T-cell (primary cell): ENCODE measurements around the gene PAX5. TPM values are rescaled to one million over a fixed set of nuclear protein-coding genes. Genes with fewer than 3 reads are reported as not detected.

ENCODE experiments used
- ATAC-seq, 4 experiments: fragments of 200-7000 bp in 3 of 4; fragments of 150-1000 bp in 1 of 4; cut with Tn5 transposase; replicated peaks in 1 of 4; 1 replicate in 3 of 4; 2 replicates in 1 of 4; pipeline ENCODE4 v1.10.0; 2021; ENCODE audit warnings: moderate library complexity in 3 of 4, mild to moderate bottlenecking in 2 of 4, moderate number of reproducible peaks in 1 of 4
- CTCF ChIA-PET, 2 donors: fragments of 300-600 bp; sonication (Branson Sonifier 250); formaldehyde crosslinking; loops; one replicate each; lab custom pipeline; 2022; ENCODE audit warnings: antibody characterized with exemption in 2 of 2; lab: Charles Lee
- POLR2A ChIA-PET, 2 donors: fragments of 300-600 bp; sonication (Branson Sonifier 250); formaldehyde crosslinking; loops; one replicate each; lab custom pipeline; 2022; ENCODE audit warnings: antibody characterized with exemption in 2 of 2; lab: Charles Lee
- DNase-seq, 35 experiments: peaks; one replicate each; pipeline versions ENCODE4 v3.0.0 to v3.0.0-alpha.2; 2013 to 2023
- H3K27ac ChIP-seq: one replicate; pipeline ENCODE4 v1.5.1; 2013; ENCODE audit warnings: low read length
- H3K27me3 ChIP-seq, 2 experiments: replicated peaks in 1 of 2; 1 replicate in 1 of 2; 2 replicates in 1 of 2; pipeline versions ENCODE4 v1.6.1 to v1.7.0; 2013; ENCODE audit warnings: low read length in 1 of 2, mixed read lengths in 1 of 2; ENCODE audit not compliant: control insufficient read depth in 2 of 2, insufficient read depth in 2 of 2; ENCODE audit errors: extremely low read depth in 1 of 2
- H3K36me3 ChIP-seq, 2 donors: 1 replicate in 1 of 2; 2 replicates in 1 of 2; pipeline versions ENCODE4 v1.6.1 to v1.7.0; 2013; ENCODE audit warnings: low read length in 1 of 2; ENCODE audit not compliant: control insufficient read depth in 2 of 2, insufficient read depth in 1 of 2; ENCODE audit errors: extremely low read depth in 1 of 2
- H3K4me1 ChIP-seq, 2 experiments: 1 replicate in 1 of 2; 2 replicates in 1 of 2; pipeline versions ENCODE4 v1.6.1 to v1.7.0; 2013; ENCODE audit warnings: low read length in 2 of 2, mixed read lengths in 1 of 2; ENCODE audit not compliant: insufficient read depth in 2 of 2, control insufficient read depth in 1 of 2; ENCODE audit errors: extremely low read depth in 1 of 2
- H3K4me3 ChIP-seq, 2 donors: 1 replicate in 1 of 2; 2 replicates in 1 of 2; pipeline versions ENCODE4 v1.5.1 to v1.7.0; 2013; ENCODE audit warnings: mild to moderate bottlenecking in 2 of 2, low read length in 1 of 2, moderate library complexity in 1 of 2; ENCODE audit not compliant: control insufficient read depth in 1 of 2; ENCODE audit errors: extremely low read depth in 1 of 2
- H3K9me3 ChIP-seq: 2 replicates; pipeline ENCODE4 v1.7.0; 2013
- H3K27ac Mint-ChIP-seq, 2 donors: one replicate each; pipeline ENCODE4 v1.8.0; 2020 to 2021; ENCODE audit warnings: mild to moderate bottlenecking in 2 of 2, mixed read lengths in 2 of 2
- H3K27me3 Mint-ChIP-seq, 2 donors: one replicate each; pipeline ENCODE4 v1.8.0; 2021 to 2022; ENCODE audit warnings: mixed read lengths in 2 of 2
- H3K36me3 Mint-ChIP-seq: one replicate; pipeline ENCODE4 v1.8.0; 2021; ENCODE audit warnings: mixed read lengths
- H3K4me1 Mint-ChIP-seq, 3 donors: one replicate each; pipeline ENCODE4 v1.8.0; 2020 to 2022; ENCODE audit warnings: mixed read lengths in 3 of 3, mild to moderate bottlenecking in 1 of 3
- H3K4me3 Mint-ChIP-seq, 3 donors: one replicate each; pipeline ENCODE4 v1.8.0; 2020 to 2022; ENCODE audit warnings: mild to moderate bottlenecking in 3 of 3, mixed read lengths in 3 of 3, moderate library complexity in 3 of 3
- H3K9me3 Mint-ChIP-seq, 3 donors: one replicate each; pipeline ENCODE4 v1.8.0; 2020 to 2022; ENCODE audit warnings: mixed read lengths in 3 of 3
- WGBS: methylation state at CpG from one replicate; pipeline ENCODE4 v1.1.5; 2013; ENCODE audit warnings: missing lambda C conversion rate; ENCODE audit not compliant: insufficient coverage; 5-methylcytosine and 5-hydroxymethylcytosine counted together
- total RNA-seq, 35 experiments: library from RNA in 6 of 35; stranded (reverse) in 6 of 35; fragments of 120-200 nt in 1 of 35; gene quantifications; one replicate each; pipeline versions ENCODE4 v1.2.1 to v1.2.4 and lab custom pipeline; 2013 to 2026

The PAX5 gene
- total RNA-seq, 5 donors from 2014 or later (not counting 1 experiment from before 2014, with no cell fraction given), result 1.7 to 12.4 (median 4.4) TPM

- DNase-seq, result no peak
- Mint-ChIP-seq H3K27ac (no peak overlapping the region), H3K9me3 (no peaks in the 10 kb centered on the region), H3K36me3 (no peaks in the 10 kb centered on the region), H3K4me1 (no peaks in the 10 kb centered on the region), H3K27me3 (peaks cover 5 to 22% of the 10 kb centered on the region in 2 donors), H3K4me3 (no peak overlapping the region)
- POLR2A ChIA-PET, result no interaction called here
- no peaks in the 10 kb centered on the region for H3K9me3 ChIP-seq
- H3K27ac ChIP-seq, result no peak overlapping the region
- H3K36me3 ChIP-seq, result no peaks in the 10 kb centered on the region
- CTCF ChIA-PET, result no interaction called here
- WGBS, result 60% methylated on average over 3 of the region's 4 CpGs
- no peak for ATAC-seq
- no peak overlapping the region for H3K4me3 ChIP-seq
- peaks cover 0 to 17% of the 10 kb centered on the region in 2 experiments for H3K27me3 ChIP-seq
- H3K4me1 ChIP-seq, result no peaks in the 10 kb centered on the region
These were observed 134.7 kb downstream of the PAX5 start for GRCh38 chr9:36899406-36899805.

GRCh38 chr9:36898431-36899020, 135.5 kb downstream of the PAX5 start:
- Mint-ChIP-seq H3K4me3 (no peak overlapping the region), H3K36me3 (no peaks in the 10 kb centered on the region), H3K4me1 (no peaks in the 10 kb centered on the region), H3K9me3 (no peaks in the 10 kb centered on the region), H3K27me3 (peaks cover 8 to 22% of the 10 kb centered on the region in 2 donors), H3K27ac (no peak overlapping the region)
- H3K27ac ChIP-seq, result no peak overlapping the region
- ChIA-PET POLR2A (no interaction called here), CTCF (no interaction called here)
- no peaks in the 10 kb centered on the region for H3K9me3 ChIP-seq
- WGBS, result 90% methylated on average over 17 of the region's 18 CpGs
- ATAC-seq (no peak), DNase-seq (no peak)
- H3K4me3 ChIP-seq, result no peak overlapping the region
- no peaks in the 10 kb centered on the region for H3K4me1 ChIP-seq
- H3K36me3 ChIP-seq, result no peaks in the 10 kb centered on the region
- peaks cover 0 to 21% of the 10 kb centered on the region in 2 experiments for H3K27me3 ChIP-seq

- H3K4me3 ChIP-seq, result no peak overlapping the region
- no peak overlapping the region for H3K27ac Mint-ChIP-seq
- peaks cover 8 to 25% of the 10 kb centered on the region in 2 donors for H3K27me3 Mint-ChIP-seq
- H3K27ac ChIP-seq, result no peak overlapping the region
- CTCF ChIA-PET, result no interaction called here
- no peak overlapping the region for H3K4me3 Mint-ChIP-seq
- no peaks in the 10 kb centered on the region for H3K9me3 ChIP-seq
- no peaks in the 10 kb centered on the region for H3K36me3 ChIP-seq
- H3K4me1 ChIP-seq, result no peaks in the 10 kb centered on the region
- H3K9me3 Mint-ChIP-seq, result no peaks in the 10 kb centered on the region
- WGBS, result no CpG with 5 or more reads among the region's 2 CpGs
- ATAC-seq (no peak), DNase-seq (no peak)
- no peaks in the 10 kb centered on the region for H3K36me3 Mint-ChIP-seq
- peaks cover 0 to 20% of the 10 kb centered on the region in 2 experiments for H3K27me3 ChIP-seq
- POLR2A ChIA-PET, result no interaction called here
- no peaks in the 10 kb centered on the region for H3K4me1 Mint-ChIP-seq
These were observed 136.6 kb downstream of the PAX5 start for GRCh38 chr9:36897478-36897877.

- H3K36me3 Mint-ChIP-seq, result no peaks in the 10 kb centered on the region
- peaks cover 0 to 19% of the 10 kb centered on the region in 2 experiments for H3K27me3 ChIP-seq
- DNase-seq (no peak), ATAC-seq (no peak)
- H3K4me1 Mint-ChIP-seq, result no peaks in the 10 kb centered on the region
- CTCF ChIA-PET, result no interaction called here
- H3K27ac ChIP-seq, result no peak overlapping the region
- H3K4me3 Mint-ChIP-seq, result no peak overlapping the region
- H3K9me3 Mint-ChIP-seq, result no peaks in the 10 kb centered on the region
- H3K27me3 Mint-ChIP-seq, result peaks cover 8 to 25% of the 10 kb centered on the region in 2 donors
- H3K4me3 ChIP-seq, result no peak overlapping the region
- no peaks in the 10 kb centered on the region for H3K4me1 ChIP-seq
- no peaks in the 10 kb centered on the region for H3K36me3 ChIP-seq
- no peak overlapping the region for H3K27ac Mint-ChIP-seq
- POLR2A ChIA-PET, result no interaction called here
- WGBS, result 76% methylated on average over 10 of the region's 10 CpGs
- H3K9me3 ChIP-seq, result no peaks in the 10 kb centered on the region
These were observed 137.0 kb downstream of the PAX5 start for GRCh38 chr9:36897019-36897418.

GRCh38 chr9:36896296-36896695, 137.8 kb downstream of the PAX5 start:
- ATAC-seq, result no peak
- peaks cover 9 to 21% of the 10 kb centered on the region in 2 donors for H3K27me3 Mint-ChIP-seq
- H3K27ac Mint-ChIP-seq, result no peak overlapping the region

GRCh38 chr9:36895744-36896260, 138.3 kb downstream of the PAX5 start:
- Histone ChIP-seq H3K27me3 (peaks cover 0 to 17% of the 10 kb centered on the region in 2 experiments), H3K36me3 (no peaks in the 10 kb centered on the region), H3K27ac (no peak overlapping the region), H3K9me3 (no peaks in the 10 kb centered on the region), H3K4me3 (no peak overlapping the region), H3K4me1 (no peaks in the 10 kb centered on the region)
- Mint-ChIP-seq H3K36me3 (no peaks in the 10 kb centered on the region), H3K27me3 (peaks cover 7 to 16% of the 10 kb centered on the region in 2 donors), H3K9me3 (no peaks in the 10 kb centered on the region), H3K4me1 (no peaks in the 10 kb centered on the region), H3K4me3 (no peak overlapping the region), H3K27ac (no peak overlapping the region)
- whole genome bisulfite sequencing, result 90% methylated on average over 2 of the region's 5 CpGs
- ChIA-PET POLR2A (no interaction called here), CTCF (interaction anchor here in 1 of 2 donors (1.2 kb wide), 1 partner anchor 23 kb away, joined by 4 read pairs; no protein-coding TSS in a partner anchor)
- ATAC-seq (no peak), DNase-seq (no peak)

More at GRCh38 chr9:36896296-36896695, 137.8 kb downstream of the PAX5 start:
- ChIA-PET CTCF (interaction anchor here in 1 of 2 donors (1.2 kb wide), 1 partner anchor 23 kb away, joined by 4 read pairs; no protein-coding TSS in a partner anchor), POLR2A (no interaction called here)
- Mint-ChIP-seq H3K9me3 (no peaks in the 10 kb centered on the region), H3K4me1 (no peaks in the 10 kb centered on the region), H3K36me3 (no peaks in the 10 kb centered on the region), H3K4me3 (no peak overlapping the region)
- Histone ChIP-seq H3K4me1 (no peaks in the 10 kb centered on the region), H3K9me3 (no peaks in the 10 kb centered on the region), H3K27ac (no peak overlapping the region), H3K4me3 (no peak overlapping the region), H3K36me3 (no peaks in the 10 kb centered on the region), H3K27me3 (peaks cover 0 to 19% of the 10 kb centered on the region in 2 experiments)
- no peak for DNase-seq
- 76% methylated on average over 5 of the region's 6 CpGs for WGBS
